Inferior parietal cortex (tissue), 1 donor: ENCODE results near the gene SPAG16.

Experiments used
- DNase-seq: peaks from one replicate; pipeline ENCODE4 v3.0.0-alpha.2; 2016; ENCODE audit errors: extremely low spot score

The SPAG16 gene

DNA sequence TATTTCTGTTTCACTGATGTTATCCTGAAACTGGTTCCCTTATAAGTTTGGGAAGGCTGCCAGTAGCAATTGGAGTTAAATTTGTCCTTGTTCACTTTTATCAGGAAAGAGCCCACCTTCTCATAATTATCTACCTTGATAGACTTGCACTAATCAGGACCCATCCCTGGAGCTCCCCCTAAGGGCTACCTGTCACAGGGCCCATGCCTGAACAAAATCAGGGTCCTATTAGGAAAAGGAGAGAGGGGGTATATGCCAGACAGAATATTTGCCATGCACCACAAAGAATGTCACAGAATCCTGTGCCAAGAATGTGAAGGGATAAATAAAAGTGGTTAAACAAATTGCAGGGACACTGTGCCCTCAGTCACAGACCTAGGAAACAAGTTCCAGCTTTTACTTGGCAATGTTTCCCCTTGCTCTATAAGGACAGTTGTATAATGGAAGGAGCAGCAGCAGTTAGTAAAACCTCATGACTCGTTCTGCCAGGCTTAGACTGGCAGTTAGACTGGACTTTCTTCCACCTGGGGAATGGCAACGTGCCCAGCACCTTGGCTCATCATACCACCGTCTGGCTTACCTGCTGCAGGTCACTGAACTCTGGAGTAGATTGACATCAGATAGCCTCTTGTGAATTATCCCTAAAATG lies 1094.3 kb downstream of the SPAG16 start:
- no peak for DNase-seq

DNA sequence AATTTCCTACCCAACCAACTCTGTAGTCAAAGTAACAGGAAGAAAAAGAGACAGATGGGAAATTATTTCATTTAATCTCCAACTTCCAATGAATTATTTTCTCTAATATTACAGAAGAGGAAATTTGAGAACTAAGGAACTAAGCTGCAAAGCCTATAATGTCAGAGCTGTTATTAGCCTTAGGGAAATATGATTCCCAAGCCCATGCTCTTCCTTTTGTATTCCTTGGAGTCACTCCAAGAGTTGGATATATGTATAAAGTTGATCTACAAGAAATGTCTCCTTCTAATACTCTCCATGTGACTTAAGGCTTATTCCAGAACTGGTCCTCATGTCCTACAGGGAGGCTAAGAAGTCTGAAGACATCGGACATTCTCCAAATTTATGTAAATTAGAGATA lies 1095.0 kb downstream of the SPAG16 start:
- no peak for DNase-seq

DNA sequence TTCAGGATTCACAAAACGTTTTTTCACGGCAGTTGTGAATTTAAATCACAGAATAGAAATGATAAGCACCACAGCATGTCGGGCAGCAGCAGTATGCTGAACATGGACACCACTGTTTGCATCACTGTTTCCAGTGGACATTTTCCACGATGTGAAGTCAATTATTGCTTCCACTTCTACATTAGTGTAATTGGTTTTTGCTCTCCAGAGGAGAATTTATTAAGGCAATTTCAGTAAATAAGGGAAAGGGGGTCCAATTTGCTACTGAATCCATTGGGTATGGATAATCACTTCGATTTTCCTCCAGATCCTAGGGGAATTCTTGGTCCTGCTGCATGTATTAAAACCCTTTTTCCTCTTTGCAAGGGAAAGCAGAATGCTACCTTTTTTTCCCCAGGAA lies 1096.4 kb downstream of the SPAG16 start:
- DNase-seq = no peak

DNA sequence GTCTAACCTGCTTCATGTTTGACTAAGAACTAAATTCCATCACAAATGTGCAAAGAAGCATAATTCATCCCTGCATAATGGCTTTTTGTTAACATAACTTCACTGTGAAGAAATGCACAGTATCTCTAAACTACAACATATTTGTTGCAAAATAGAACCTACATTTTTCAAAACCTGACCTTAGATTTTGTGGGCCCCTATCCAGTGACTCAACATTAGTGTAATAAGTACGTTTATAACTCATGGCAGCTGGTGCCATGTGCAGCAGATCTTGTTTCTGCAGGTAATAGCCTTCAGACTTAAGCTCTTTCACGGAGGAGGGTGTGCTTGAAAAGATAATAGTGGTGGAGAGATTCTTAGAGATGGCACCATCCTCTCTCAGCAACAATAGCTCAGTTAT lies 1098.0 kb downstream of the SPAG16 start:
- DNase-seq = no peak

DNA sequence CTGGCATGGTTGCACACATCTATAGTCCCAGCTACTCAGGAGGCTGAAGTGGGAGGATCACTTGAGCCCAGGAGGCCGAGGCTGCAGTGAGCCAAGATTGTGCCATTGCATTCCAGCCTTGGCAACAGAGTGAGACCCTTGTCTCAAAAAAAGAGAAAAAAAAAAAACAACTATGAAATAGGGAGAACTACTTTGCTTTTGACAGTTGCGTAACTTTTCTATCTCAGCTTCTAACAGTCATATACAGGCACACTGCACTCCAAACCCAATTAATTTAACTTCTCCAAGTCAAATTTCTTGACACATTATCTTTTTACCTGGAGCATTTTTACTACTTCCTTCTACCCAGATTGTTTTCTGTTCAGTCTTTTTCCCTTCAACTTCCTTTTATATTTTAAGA lies 1102.5 kb downstream of the SPAG16 start:
- no peak for DNase-seq

DNA sequence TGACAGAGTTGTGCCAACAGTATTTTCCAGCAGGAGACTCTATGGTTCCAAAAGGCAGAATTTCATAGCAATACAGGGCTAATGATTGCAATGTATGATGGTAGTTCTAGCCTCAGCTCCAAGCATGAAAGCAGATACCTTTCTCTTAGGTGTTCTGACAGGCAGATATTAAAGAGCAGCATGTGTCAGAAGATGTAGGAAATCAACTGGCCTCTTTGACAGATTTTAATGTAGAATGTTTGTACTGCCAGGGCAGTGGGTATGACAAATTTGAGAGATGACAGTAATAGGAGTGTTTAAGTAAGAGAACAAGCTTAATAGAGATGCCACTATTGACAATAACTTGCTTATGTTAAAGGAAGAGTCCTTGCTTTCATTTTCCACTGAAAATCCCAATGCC lies 1105.1 kb downstream of the SPAG16 start:
- no peak for DNase-seq

DNA sequence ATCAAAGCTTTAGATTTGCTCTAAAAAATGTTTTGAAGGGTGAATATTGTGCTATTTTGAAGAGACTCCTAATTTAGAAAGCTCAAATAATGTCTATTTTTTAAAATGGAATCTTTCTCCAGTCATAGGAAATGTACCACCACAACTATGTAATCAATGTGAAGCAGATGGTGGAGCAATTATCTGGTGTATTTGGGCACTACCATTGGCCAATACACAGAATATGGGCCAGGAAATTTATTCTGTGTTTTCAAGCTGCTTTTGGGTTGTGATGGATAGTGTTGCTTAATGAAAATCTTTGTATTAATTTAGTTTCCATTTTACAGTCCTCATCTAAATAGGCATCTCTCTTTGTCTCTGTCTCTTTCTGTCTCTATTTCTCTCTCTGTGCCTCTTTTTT lies 1109.5 kb downstream of the SPAG16 start:
- no peak for DNase-seq

DNA sequence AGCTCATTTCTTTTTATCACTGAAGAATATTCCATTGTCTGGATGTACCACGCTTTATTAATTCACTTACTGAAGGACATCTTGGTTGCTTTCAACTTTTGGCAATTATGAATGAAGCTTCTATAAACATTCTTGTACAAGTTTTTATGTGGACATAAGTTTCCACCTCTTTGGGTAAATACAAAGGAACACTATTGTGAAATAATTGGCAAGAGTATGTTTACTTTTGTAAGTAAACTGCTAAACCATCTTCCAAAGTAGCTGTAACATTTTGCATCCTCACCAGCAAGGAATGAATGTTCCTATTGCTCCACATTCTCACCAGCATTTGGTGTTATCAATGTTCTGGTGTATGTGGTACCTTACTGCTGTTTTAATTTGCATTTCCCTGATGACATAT lies 1110.8 kb downstream of the SPAG16 start:
- DNase-seq = no peak

DNA sequence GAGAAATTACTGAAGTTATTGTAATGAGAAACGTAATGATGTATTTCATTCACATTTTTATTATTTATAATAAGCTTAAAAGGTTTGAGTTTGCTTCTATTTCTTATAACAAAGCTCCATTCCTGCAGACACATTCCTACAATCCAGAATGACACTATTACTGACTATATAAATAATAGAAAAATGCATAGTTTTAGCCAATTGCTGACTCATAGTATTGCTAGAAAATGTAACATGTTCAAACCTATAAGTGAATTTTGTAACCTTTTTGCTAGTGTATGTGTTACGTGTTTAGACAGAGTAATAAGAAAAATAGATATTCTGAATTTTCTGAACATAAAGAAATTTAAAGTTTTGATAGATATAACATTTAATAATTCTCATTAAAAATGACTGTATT lies 1117.3 kb downstream of the SPAG16 start:
- no peak for DNase-seq

DNA sequence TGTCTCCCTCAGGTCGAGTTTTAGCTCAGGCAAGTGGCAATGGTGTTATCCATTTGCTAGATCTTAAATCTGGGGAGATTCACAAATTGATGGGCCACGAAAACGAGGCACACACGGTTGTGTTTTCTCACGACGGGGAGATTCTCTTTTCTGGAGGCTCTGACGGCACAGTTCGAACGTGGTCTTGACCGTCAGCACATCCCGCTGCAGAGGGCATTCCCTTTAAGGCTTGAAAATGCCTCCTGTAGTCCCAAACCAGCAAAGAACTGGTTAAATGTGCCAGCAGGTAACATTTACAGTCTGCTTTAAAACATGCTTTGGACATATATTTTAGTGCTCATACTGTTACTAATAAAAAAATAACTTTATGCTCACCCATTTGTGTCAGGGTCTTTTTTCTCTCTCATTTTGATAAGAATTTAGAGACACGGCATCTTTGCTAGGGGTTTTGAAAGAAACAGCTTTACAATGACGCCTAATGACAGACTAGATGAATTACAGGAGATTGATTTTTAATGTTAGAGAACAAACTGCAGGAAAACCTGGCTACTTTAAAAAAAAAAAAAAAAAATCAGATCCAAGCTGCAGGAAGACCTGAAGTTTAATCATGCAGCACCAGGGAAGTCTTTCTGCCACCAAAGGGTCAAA lies 1126.0 kb downstream of the SPAG16 start:
- DNase-seq = peak; percentile 44

DNA sequence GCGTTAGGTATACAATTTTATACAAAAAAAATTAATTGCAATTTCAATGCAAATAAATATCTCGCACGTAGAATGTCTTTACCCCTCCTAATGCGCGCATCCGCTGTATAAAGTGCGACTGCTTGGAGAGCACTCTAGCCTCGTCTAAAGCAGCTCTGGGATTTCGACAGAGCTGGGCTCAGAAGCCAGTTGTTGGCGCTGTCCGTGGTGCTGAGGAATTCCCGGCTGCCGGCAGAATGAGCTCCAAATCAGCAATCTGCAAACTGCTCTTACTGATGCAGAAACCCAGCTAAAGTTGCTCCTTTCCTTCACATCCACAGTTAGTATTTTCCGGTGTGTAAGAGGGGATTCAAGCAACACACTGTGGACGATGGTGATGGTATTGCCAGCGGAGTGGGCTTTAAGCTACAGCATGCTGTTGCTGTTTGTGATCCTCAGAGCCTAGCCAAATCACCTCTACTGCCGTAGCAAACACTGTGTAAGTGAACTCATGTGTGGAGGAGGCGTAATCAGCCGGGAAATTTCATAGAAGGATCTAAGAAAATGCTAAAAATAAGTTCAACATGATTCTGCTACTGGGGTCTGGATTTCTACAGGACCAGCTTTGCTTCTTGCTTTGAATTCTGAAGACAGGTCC lies 1126.8 kb downstream of the SPAG16 start, which contains the start of gene VWC2L:
Gene VWC2L, plus strand, starts transcription at position 137 of the 637 bp plus-strand sequence. CDS start 3,140 bp downstream, outside the sequence.
- peak; percentile 89 for DNase-seq

DNA sequence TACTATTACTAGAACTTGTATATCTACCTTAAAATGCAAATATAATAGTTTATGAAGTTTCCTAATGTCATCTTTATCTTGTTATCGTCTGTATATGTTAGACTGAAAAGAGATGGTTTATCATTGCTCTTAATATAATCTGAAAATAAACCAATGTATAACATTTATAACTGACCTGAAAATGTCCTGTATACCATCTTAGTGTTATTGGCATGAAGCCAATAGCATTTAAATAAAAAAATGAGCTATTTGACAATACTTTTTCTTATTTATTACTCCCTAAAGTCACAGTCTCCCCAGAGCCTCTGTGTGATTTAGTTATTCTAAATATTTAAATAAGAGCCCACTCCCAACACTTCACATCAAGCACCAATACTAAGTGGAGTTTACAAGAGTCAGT lies 1128.4 kb downstream of the SPAG16 start:
- DNase-seq = no peak

DNA sequence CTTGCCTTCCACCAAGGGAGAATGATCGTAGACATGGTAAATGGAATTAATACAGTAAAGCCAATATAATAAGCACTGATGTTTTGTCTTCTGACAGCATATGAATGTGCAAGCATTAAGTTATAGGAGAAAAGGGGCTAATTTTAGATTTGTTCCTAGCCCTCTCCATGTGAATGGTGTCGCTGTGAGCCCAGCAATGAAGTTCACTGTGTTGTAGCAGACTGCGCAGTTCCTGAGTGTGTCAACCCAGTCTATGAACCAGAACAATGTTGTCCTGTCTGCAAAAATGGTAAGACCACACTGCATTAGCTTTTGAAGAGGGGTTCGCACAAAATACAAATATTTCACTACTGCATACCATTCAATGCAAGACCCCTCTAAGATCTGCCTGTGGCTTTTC lies 1152.2 kb downstream of the SPAG16 start:
- DNase-seq = no peak

DNA sequence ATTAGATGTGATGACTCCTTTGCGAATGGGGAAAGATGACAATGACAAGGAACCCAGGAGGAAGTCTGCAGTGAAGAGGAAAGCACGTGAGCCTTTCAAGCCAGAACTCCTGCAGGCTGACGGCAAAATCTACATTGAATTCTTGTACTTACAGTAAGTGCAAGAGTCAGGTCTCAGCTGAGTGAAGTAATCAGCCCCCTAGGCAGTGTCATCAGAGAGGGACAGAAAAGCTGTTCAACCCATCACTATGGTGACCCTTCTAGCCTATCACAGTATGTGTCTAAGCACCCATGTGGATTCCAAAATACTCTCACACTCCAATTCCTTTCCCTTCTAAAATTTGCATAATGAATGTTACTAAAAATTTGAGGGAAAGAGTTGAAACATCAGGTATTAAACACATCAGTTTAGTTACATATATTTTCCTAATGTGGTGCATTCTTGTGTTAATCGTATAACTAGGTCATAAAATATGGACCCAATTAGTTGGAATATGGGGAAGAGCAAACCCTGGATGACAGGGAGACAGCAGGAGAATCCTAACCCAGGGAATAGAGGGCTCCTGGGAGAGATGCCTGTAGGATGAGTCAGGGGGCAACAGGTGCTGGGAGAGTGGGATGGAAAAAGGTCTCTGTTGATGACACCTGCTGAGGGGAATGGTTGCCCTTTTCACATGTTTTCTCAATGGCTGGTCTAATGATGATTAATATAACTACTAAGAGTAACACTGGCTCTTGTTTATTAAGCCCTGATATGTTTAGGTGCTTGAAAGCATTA lies 1166.0 kb downstream of the SPAG16 start:
- DNase-seq = no peak

DNA sequence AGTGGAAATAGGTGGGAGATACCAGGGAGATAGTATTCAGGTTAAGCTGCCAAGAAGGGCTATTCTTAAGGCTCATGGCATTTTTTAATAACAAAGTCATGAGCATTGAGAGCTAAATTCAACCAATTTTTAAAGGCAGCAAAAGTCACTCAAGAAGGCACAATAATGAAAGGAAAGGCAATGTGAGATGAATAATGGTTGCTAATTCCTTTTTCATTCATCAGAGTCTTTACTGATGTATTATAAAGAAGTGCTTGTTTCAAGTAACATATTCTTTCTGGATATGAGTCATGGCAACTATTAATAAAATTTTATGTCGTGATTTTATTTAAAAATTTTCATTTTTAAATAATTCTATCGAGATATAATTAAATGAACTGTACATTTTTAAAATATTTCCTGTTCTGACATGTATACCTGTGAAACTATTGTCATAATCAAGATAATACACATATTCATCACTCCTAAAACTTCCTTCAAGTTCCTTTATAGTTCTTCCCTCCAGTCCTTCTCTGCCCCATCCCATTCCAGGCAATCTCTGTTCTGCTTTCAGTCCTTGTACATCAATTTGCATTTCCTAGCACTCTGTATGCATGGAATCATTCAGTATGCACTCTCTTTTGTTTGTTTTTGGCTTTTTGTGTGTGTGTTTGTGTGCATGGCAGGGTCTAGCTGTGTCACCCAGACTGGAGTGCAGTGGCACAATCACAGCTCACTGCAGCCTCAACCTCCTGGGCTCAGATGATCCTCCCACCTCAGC lies 1167.4 kb downstream of the SPAG16 start:
- DNase-seq = no peak
